Neural crest cell (in vitro differentiated cells): ENCODE results near the gene CAMSAP2. TPM values are rescaled to one million over a fixed set of nuclear protein-coding genes. Genes with fewer than 3 reads are reported as not detected.

Experiments used
- DNase-seq: peaks from one replicate; pipeline ENCODE4 v3.0.0; 2021; ENCODE audit warnings: low read depth, mixed read lengths, low spot score
- H3K27ac Mint-ChIP-seq: one replicate; pipeline ENCODE4 v1.8.0; 2021; ENCODE audit warnings: mild to moderate bottlenecking, mixed read lengths; ENCODE audit not compliant: unreplicated experiment
- H3K27me3 Mint-ChIP-seq: 2 replicates; pipeline ENCODE4 v1.8.0; 2021; ENCODE audit warnings: low read depth, mild to moderate bottlenecking, mixed read lengths
- H3K36me3 Mint-ChIP-seq: 2 replicates; pipeline ENCODE4 v1.8.0; 2021; ENCODE audit warnings: low read depth, mild to moderate bottlenecking, mixed read lengths
- H3K4me1 Mint-ChIP-seq: 2 replicates; pipeline ENCODE4 v1.8.0; 2021; ENCODE audit warnings: mixed read lengths
- H3K4me3 Mint-ChIP-seq: one replicate; pipeline ENCODE4 v1.8.0; 2021; ENCODE audit warnings: mild to moderate bottlenecking, mixed read lengths
- H3K9me3 Mint-ChIP-seq: 2 replicates; pipeline ENCODE4 v1.8.0; 2021; ENCODE audit warnings: mixed read lengths
- total RNA-seq: library from RNA; stranded (reverse); gene quantifications from 2 replicates; pipeline ENCODE4 v1.2.1, GENCODE V29; 2021
- TF ChIP-seq, protein P1 (sequence below): fragments of 200-600 bp; sonication (generic); conservative IDR thresholded peaks from 2 replicates; pipeline ENCODE4 v1.5.0; 2021; ENCODE audit warnings: antibody characterized with exemption, mild to moderate bottlenecking

The CAMSAP2 gene
- total RNA-seq, 1 donor from 2014 or later, result 40.3 TPM

DNA sequence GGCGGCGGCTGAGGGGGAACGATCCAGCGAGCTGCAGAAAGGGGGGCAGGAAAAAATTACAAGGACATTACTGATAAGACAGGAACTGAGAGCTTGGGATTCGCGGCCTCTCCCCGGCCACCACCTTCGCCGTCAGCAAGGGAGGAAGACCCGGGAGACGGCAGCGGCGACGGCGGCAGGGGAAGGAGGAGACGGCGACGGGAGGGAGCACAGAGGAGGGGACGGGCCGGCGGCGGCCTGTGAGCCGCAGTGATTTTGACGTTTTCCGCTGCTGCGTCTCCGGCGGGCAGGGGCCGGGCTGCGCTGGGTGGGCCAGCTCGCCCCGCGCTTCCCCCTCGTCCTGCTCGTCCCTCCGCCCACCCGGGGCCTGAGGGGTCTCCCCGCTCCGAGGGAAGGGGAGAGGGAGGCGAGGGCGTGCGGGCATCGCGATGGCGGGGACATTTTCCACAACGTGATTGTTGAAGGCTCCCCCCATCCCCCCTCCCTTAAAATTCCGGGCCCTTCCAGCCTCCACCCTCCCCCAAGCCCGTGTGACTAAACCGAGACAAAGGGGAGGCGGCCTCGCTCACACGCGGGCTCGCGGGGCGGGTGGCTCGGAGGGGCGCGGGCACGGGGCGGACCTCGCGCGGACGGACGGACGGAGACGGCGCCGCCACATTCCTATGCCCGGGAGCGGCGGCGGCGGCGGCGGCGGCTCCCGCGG, 407 bp downstream of the CAMSAP2 start:
- Mint-ChIP-seq H3K4me3 (peak overlapping the region; percentile 99), H3K27ac (peak overlapping the region; percentile 99), H3K4me1 (peaks cover 56% of the 10 kb centered on the region), H3K36me3 (peaks cover 2% of the 10 kb centered on the region), H3K9me3 (no peaks in the 10 kb centered on the region), H3K27me3 (no peaks in the 10 kb centered on the region)
- peak; percentile 72 for DNase-seq
- TF ChIP-seq, protein P1, sequence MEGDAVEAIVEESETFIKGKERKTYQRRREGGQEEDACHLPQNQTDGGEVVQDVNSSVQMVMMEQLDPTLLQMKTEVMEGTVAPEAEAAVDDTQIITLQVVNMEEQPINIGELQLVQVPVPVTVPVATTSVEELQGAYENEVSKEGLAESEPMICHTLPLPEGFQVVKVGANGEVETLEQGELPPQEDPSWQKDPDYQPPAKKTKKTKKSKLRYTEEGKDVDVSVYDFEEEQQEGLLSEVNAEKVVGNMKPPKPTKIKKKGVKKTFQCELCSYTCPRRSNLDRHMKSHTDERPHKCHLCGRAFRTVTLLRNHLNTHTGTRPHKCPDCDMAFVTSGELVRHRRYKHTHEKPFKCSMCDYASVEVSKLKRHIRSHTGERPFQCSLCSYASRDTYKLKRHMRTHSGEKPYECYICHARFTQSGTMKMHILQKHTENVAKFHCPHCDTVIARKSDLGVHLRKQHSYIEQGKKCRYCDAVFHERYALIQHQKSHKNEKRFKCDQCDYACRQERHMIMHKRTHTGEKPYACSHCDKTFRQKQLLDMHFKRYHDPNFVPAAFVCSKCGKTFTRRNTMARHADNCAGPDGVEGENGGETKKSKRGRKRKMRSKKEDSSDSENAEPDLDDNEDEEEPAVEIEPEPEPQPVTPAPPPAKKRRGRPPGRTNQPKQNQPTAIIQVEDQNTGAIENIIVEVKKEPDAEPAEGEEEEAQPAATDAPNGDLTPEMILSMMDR, result no peak

GRCh38 chr1:200739702-200740570, 1.2 kb downstream of the CAMSAP2 start:
- no peaks in the 10 kb centered on the region for H3K27me3 Mint-ChIP-seq
- peaks cover 59% of the 10 kb centered on the region for H3K4me1 Mint-ChIP-seq
- peaks cover 7% of the 10 kb centered on the region for H3K36me3 Mint-ChIP-seq
- peak; percentile 15 for DNase-seq
- H3K9me3 Mint-ChIP-seq, result no peaks in the 10 kb centered on the region
- TF ChIP-seq, protein P1, result no peak
- H3K27ac Mint-ChIP-seq, result peak overlapping the region; percentile 93
- H3K4me3 Mint-ChIP-seq, result peak overlapping the region; percentile 96

- DNase-seq, result no peak
- peak overlapping the region; percentile 93 for H3K27ac Mint-ChIP-seq
- no peaks in the 10 kb centered on the region for H3K27me3 Mint-ChIP-seq
- H3K36me3 Mint-ChIP-seq, result peaks cover 7% of the 10 kb centered on the region
- TF ChIP-seq, protein P1, result no peak
- H3K4me1 Mint-ChIP-seq, result peaks cover 52% of the 10 kb centered on the region
- H3K9me3 Mint-ChIP-seq, result no peaks in the 10 kb centered on the region
- H3K4me3 Mint-ChIP-seq, result peak overlapping the region; percentile 96
These were observed 2.0 kb downstream of the CAMSAP2 start for GRCh38 chr1:200740571-200741208.

- TF ChIP-seq, protein P1, result no peak
- Mint-ChIP-seq H3K27me3 (no peaks in the 10 kb centered on the region), H3K4me1 (peaks cover 57% of the 10 kb centered on the region), H3K9me3 (peaks cover 4% of the 10 kb centered on the region), H3K36me3 (peaks cover 11% of the 10 kb centered on the region), H3K4me3 (peak overlapping the region; percentile 96), H3K27ac (no peak overlapping the region)
- no peak for DNase-seq
These were observed 3.0 kb downstream of the CAMSAP2 start for GRCh38 chr1:200741551-200742207.

GRCh38 chr1:200744143-200744542, 5.5 kb downstream of the CAMSAP2 start:
- peaks cover 21% of the 10 kb centered on the region for H3K36me3 Mint-ChIP-seq
- TF ChIP-seq, protein P1, result no peak
- H3K4me3 Mint-ChIP-seq, result no peak overlapping the region
- H3K27me3 Mint-ChIP-seq, result no peaks in the 10 kb centered on the region
- DNase-seq, result no peak
- H3K9me3 Mint-ChIP-seq, result peaks cover 4% of the 10 kb centered on the region
- H3K27ac Mint-ChIP-seq, result no peak overlapping the region
- peaks cover 56% of the 10 kb centered on the region for H3K4me1 Mint-ChIP-seq
